HG03139 (cell line): ENCODE results near the gene TUBB.
"Not testable (repeated sequence)": the region's sequence is repeated elsewhere in the genome, so short reads cannot be mapped to it uniquely, and the experiment has no call there.

Experiments
- ATAC-seq: cut with Tn5 transposase; IDR thresholded peaks from one replicate; pipeline ENCODE4 v1.9.1; 2021; ENCODE audit not compliant: unreplicated experiment

TUBB gene

GRCh38 chr6:30759575-30760239 is 39.6 kb downstream of the TUBB start:
- ATAC-seq = no peak

- ATAC-seq = no peak
Measured at GRCh38 chr6:30760549-30760948, 40.4 kb downstream of the TUBB start.

- no peak for ATAC-seq
Measured at GRCh38 chr6:30761791-30762429, 41.8 kb downstream of the TUBB start.

GRCh38 chr6:30763155-30763617 is 43.0 kb downstream of the TUBB start:
- ATAC-seq = no peak

GRCh38 chr6:30763618-30764489 is 43.7 kb downstream of the TUBB start:
- no peak for ATAC-seq

GRCh38 chr6:30764490-30765043 is 44.4 kb downstream of the TUBB start:
- not testable (repeated sequence) for ATAC-seq

GRCh38 chr6:30765495-30765894 is 45.3 kb downstream of the TUBB start:
- ATAC-seq = not testable (repeated sequence)

- ATAC-seq = no peak
Measured at GRCh38 chr6:30766461-30767157, 46.5 kb downstream of the TUBB start.

- peak; percentile 43 for ATAC-seq
Measured at GRCh38 chr6:30767158-30767943, 47.2 kb downstream of the TUBB start.

GRCh38 chr6:30767944-30768301 is 47.8 kb downstream of the TUBB start:
- ATAC-seq = no peak

- no peak for ATAC-seq
Measured at GRCh38 chr6:30768634-30769087, 48.5 kb downstream of the TUBB start.

- ATAC-seq = no peak
Measured at GRCh38 chr6:30769088-30769852, 49.1 kb downstream of the TUBB start.

- ATAC-seq = no peak
Measured at GRCh38 chr6:30769853-30770524, 49.8 kb downstream of the TUBB start.

- no peak for ATAC-seq
Measured at GRCh38 chr6:30770592-30770991, 50.4 kb downstream of the TUBB start.

GRCh38 chr6:30774701-30775100 is 54.5 kb downstream of the TUBB start:
- no peak for ATAC-seq
